Measurements from ENCODE around the gene TGFB1. TPM values are rescaled to one million over a fixed set of nuclear protein-coding genes. Genes with fewer than 3 reads are reported as not detected.
A peak's percentile ranks its signal among the peaks of the same experiment; 100 is the strongest.

TGFB1 gene
- total RNA-seq, 2 experiments from 2014 or later: 406 to 416 TPM

- TF ChIP-seq, protein P1, sequence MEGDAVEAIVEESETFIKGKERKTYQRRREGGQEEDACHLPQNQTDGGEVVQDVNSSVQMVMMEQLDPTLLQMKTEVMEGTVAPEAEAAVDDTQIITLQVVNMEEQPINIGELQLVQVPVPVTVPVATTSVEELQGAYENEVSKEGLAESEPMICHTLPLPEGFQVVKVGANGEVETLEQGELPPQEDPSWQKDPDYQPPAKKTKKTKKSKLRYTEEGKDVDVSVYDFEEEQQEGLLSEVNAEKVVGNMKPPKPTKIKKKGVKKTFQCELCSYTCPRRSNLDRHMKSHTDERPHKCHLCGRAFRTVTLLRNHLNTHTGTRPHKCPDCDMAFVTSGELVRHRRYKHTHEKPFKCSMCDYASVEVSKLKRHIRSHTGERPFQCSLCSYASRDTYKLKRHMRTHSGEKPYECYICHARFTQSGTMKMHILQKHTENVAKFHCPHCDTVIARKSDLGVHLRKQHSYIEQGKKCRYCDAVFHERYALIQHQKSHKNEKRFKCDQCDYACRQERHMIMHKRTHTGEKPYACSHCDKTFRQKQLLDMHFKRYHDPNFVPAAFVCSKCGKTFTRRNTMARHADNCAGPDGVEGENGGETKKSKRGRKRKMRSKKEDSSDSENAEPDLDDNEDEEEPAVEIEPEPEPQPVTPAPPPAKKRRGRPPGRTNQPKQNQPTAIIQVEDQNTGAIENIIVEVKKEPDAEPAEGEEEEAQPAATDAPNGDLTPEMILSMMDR (IDR thresholded peaks at IDR 0.05): peak; percentile 68
Observed at GRCh38 chr19:41352609-41353465, 885 bp downstream of the TGFB1 start.

GRCh38 chr19:41352279-41352608 is 1.5 kb downstream of the TGFB1 start:
- Mint-ChIP-seq H3K9me3 (no peaks in the 10 kb centered on the region), H3K4me3 (peak overlapping the region; percentile 94), H3K27me3 (no peaks in the 10 kb centered on the region), H3K4me1 (ENCODE audit: low read depth) (peaks cover 73% of the 10 kb centered on the region), H3K36me3 (ENCODE audit: low read depth) (peaks cover 60% of the 10 kb centered on the region), H3K27ac (peak overlapping the region; percentile 91)
- Histone ChIP-seq H3K4me3 (ENCODE audit: low read length) (peak overlapping the region; percentile 99), H3K9me3 (ENCODE audit: control insufficient read depth in 1 of 2, insufficient read depth in 1 of 2, low read length in 2 of 2) (no peaks in the 10 kb centered on the region), H3K27me3 (ENCODE audit: control insufficient read depth in 1 of 2, insufficient read depth in 2 of 2, low read length in 2 of 2) (no peaks in the 10 kb centered on the region), H3K27ac (ENCODE audit: low read depth in 1 of 2, low read length in 2 of 2) (peak overlapping the region; percentile 82 to 94), H3K4me1 (ENCODE audit: insufficient read depth, low read length) (peaks cover 70% of the 10 kb centered on the region), H3K36me3 (ENCODE audit: insufficient read depth, low read length) (peaks cover 9% of the 10 kb centered on the region)
- TF ChIP-seq, protein P1 (IDR thresholded peaks at IDR 0.05): no peak
- DNase-seq (no peak), ATAC-seq (ENCODE audit: poor library complexity) (no peak)
- ChIA-PET CTCF (interaction anchor here (0.8 to 4.2 kb wide), 12 partner anchors 10 to 103 kb away, joined by 3 to 30 read pairs (median 5); partner anchors contain the start of genes B9D2 and HNRNPUL1), POLR2A (interaction anchor here (0.5 to 9.7 kb wide), 22 partner anchors 10 to 742 kb away, joined by 3 to 148 read pairs (median 4); partner anchors contain the start of genes B9D2, DMAC2 and HNRNPUL1)
- intact Hi-C loops (cut with DNase I, micrococcal nuclease): loop anchor here (1.0 to 10.0 kb wide), 8 partner anchors 23 to 1387 kb away; partner anchors contain the start of genes BCKDHA (in 1 of the 2), ERICH4 (in 1 of the 2) and EXOSC5 (in 1 of the 2)

More at GRCh38 chr19:41352609-41353465, 885 bp downstream of the TGFB1 start:
- peak overlapping the region; percentile 94 for H3K4me3 Mint-ChIP-seq
- Histone ChIP-seq H3K4me1 (ENCODE audit: insufficient read depth, low read length) (peaks cover 72% of the 10 kb centered on the region), H3K9me3 (ENCODE audit: control insufficient read depth in 1 of 2, insufficient read depth in 1 of 2, low read length in 2 of 2) (no peaks in the 10 kb centered on the region), H3K36me3 (ENCODE audit: insufficient read depth, low read length) (peaks cover 6% of the 10 kb centered on the region), H3K27ac (ENCODE audit: low read depth in 1 of 2, low read length in 2 of 2) (peak overlapping the region; percentile 82 to 94), H3K27me3 (ENCODE audit: control insufficient read depth in 1 of 2, insufficient read depth in 2 of 2, low read length in 2 of 2) (no peaks in the 10 kb centered on the region), H3K4me3 (ENCODE audit: low read length) (peak overlapping the region; percentile 99)
- DNase-seq (peak; percentile 62 to 88 (median 78)), ATAC-seq (ENCODE audit: poor library complexity) (peak; percentile 8)
- ChIA-PET POLR2A (interaction anchor here (0.5 to 9.7 kb wide), 21 partner anchors 10 to 382 kb away, joined by 3 to 148 read pairs (median 4); partner anchors contain the start of genes B9D2, DMAC2 and HNRNPUL1), CTCF (interaction anchor here (0.6 to 4.2 kb wide), 13 partner anchors 11 to 104 kb away, joined by 3 to 30 read pairs (median 5); partner anchors contain the start of genes B9D2 and HNRNPUL1)
- H3K9me3 Mint-ChIP-seq: no peaks in the 10 kb centered on the region
- H3K36me3 Mint-ChIP-seq (ENCODE audit: low read depth): peaks cover 55% of the 10 kb centered on the region
- peaks cover 79% of the 10 kb centered on the region for H3K4me1 Mint-ChIP-seq (ENCODE audit: low read depth)
- intact Hi-C loops (cut with DNase I, micrococcal nuclease): loop anchor here (1.0 to 10.0 kb wide), 9 partner anchors 24 to 1388 kb away; partner anchors contain the start of genes BCKDHA (in 1 of the 2), ERICH4 (in 1 of the 2) and EXOSC5 (in 1 of the 2)
- no peaks in the 10 kb centered on the region for H3K27me3 Mint-ChIP-seq
- peak overlapping the region; percentile 91 for H3K27ac Mint-ChIP-seq
